Endometrial microvascular endothelial cells (primary cell): ENCODE data around the gene GLS. TPM values are rescaled to one million over a fixed set of nuclear protein-coding genes. Genes with fewer than 3 reads are reported as not detected.
"Not testable (repeated sequence)": the region's sequence is repeated elsewhere in the genome, so short reads cannot be mapped to it uniquely, and the experiment has no call there.

ENCODE experiments used
- in situ Hi-C: cut with HindIII; loops from 2 replicates; pipeline ENCODE4 v1.10.0; 2017; ENCODE audit warnings: low sequenced_read_pairs, low pct_unique_long_range_greater_than_20kb; ENCODE audit errors: inconsistent ontology term
- total RNA-seq: library from RNA; depleted of rRNA; stranded (reverse); fragments of >200 nt; gene quantifications from one replicate; pipeline ENCODE4 v1.2.3, GENCODE V29; 2015; ENCODE audit errors: inconsistent ontology term

GLS gene
- total RNA-seq, result 110 TPM

- in situ Hi-C loops, result no loop called here
These were observed at the start of gene GLS for GRCh38 chr2:190880378-190881083. TSS of gene GLS (plus strand) at chr2:190880821. CDS start at chr2:190881085, 264 bp downstream.

GRCh38 chr2:190831941-190832340, 48.7 kb upstream of the GLS start:
- in situ Hi-C loops, result no loop called here

- in situ Hi-C loops, result no loop called here
These were observed 45.8 kb upstream of the GLS start for GRCh38 chr2:190834890-190835208.

- in situ Hi-C loops, result no loop called here
These were observed 45.2 kb upstream of the GLS start for GRCh38 chr2:190835303-190835930.

- in situ Hi-C loops, result no loop called here
These were observed 43.9 kb upstream of the GLS start for GRCh38 chr2:190836767-190837166.

- in situ Hi-C loops, result no loop called here
These were observed 43.2 kb upstream of the GLS start for GRCh38 chr2:190837420-190837819.

- in situ Hi-C loops, result no loop called here
These were observed 42.7 kb upstream of the GLS start for GRCh38 chr2:190837952-190838361.

- in situ Hi-C loops, result no loop called here
These were observed 42.1 kb upstream of the GLS start for GRCh38 chr2:190838492-190838910.

- in situ Hi-C loops, result no loop called here
These were observed 40.0 kb upstream of the GLS start for GRCh38 chr2:190840569-190841172.

GRCh38 chr2:190841707-190842505, 38.7 kb upstream of the GLS start:
- in situ Hi-C loops, result no loop called here

- in situ Hi-C loops, result no loop called here
These were observed 38.0 kb upstream of the GLS start for GRCh38 chr2:190842606-190843104.

- in situ Hi-C loops, result no loop called here
These were observed 36.5 kb upstream of the GLS start for GRCh38 chr2:190843890-190844699.

GRCh38 chr2:190844700-190845401, 35.8 kb upstream of the GLS start:
- in situ Hi-C loops, result no loop called here

GRCh38 chr2:190846746-190847145, 33.9 kb upstream of the GLS start:
- in situ Hi-C loops, result no loop called here

- in situ Hi-C loops, result no loop called here
These were observed 33.0 kb upstream of the GLS start for GRCh38 chr2:190847504-190848081.

- in situ Hi-C loops, result no loop called here
These were observed 30.8 kb upstream of the GLS start for GRCh38 chr2:190849774-190850173.

GRCh38 chr2:190853022-190853421, 27.6 kb upstream of the GLS start:
- in situ Hi-C loops, result not testable (repeated sequence)
